SU-DHL-6 (cell line): ENCODE measurements around the gene COQ8A.

Source experiments
- H2AFZ ChIP-seq: fragments of 200-600 bp; sonication (generic); 2 replicates; pipeline ENCODE4 v1.6.1; 2014; ENCODE audit warnings: low read depth, mild to moderate bottlenecking, moderate library complexity, mixed read lengths, antibody characterized with exemption, low read length; ENCODE audit not compliant: severe bottlenecking
- H3F3A ChIP-seq: fragments of 200-600 bp; shearing (Covaris generic); 2 replicates; pipeline ENCODE4 v1.6.0; 2016; ENCODE audit warnings: antibody characterized with exemption, mild to moderate bottlenecking; ENCODE audit not compliant: insufficient read depth
- H3K27ac ChIP-seq: fragments of 200-600 bp; sonication (generic); 2 replicates; pipeline ENCODE4 v1.5.1; 2016; ENCODE audit warnings: low read depth, mild to moderate bottlenecking, low read length, moderate library complexity, mixed read lengths
- H3K27me3 ChIP-seq: fragments of 200-600 bp; sonication (generic), shearing (Covaris generic); 2 replicates; pipeline ENCODE4 v1.6.0; 2014; ENCODE audit warnings: mild to moderate bottlenecking, low read length
- H3K36me3 ChIP-seq: fragments of 200-600 bp; sonication (generic); 2 replicates; pipeline ENCODE4 v1.6.1; 2014; ENCODE audit warnings: mild to moderate bottlenecking, low read length, mixed read lengths
- H3K4me2 ChIP-seq: fragments of 300-600, 200-600 bp; shearing (Covaris generic), sonication (generic); 2 replicates; pipeline ENCODE4 v1.6.0; 2014; ENCODE audit warnings: low read length, low read depth, mild to moderate bottlenecking; ENCODE audit not compliant: poor library complexity, severe bottlenecking
- H3K4me3 ChIP-seq: fragments of 200-600 bp; sonication (generic); 2 replicates; pipeline ENCODE4 v1.5.1; 2014; ENCODE audit warnings: antibody characterized with exemption, low read length, mild to moderate bottlenecking, mixed read lengths; ENCODE audit not compliant: insufficient read depth, poor library complexity, severe bottlenecking
- H3K79me2 ChIP-seq: fragments of 200-600 bp; sonication (generic); 2 replicates; pipeline ENCODE4 v1.6.1; 2014; ENCODE audit warnings: mild to moderate bottlenecking, low read length, moderate library complexity; ENCODE audit not compliant: insufficient read depth
- H3K9ac ChIP-seq: fragments of 200-600 bp; sonication (generic); 2 replicates; pipeline ENCODE4 v1.7.0; 2014; ENCODE audit warnings: mild to moderate bottlenecking, low read length
- H3K9me2 ChIP-seq: fragments of 200-600 bp; sonication (generic); replicated peaks from 2 replicates; pipeline ENCODE4 v1.6.1; 2014; ENCODE audit warnings: low read length; ENCODE audit not compliant: insufficient read depth
- H3K9me3 ChIP-seq: fragments of 200-600 bp; sonication (generic); 2 replicates; pipeline ENCODE4 v1.6.1; 2014; ENCODE audit warnings: low read length, mixed read lengths; ENCODE audit not compliant: insufficient read depth
- H4K20me1 ChIP-seq: fragments of 200-600 bp; sonication (generic); 2 replicates; pipeline ENCODE4 v1.6.1; 2014; ENCODE audit warnings: low read depth, mild to moderate bottlenecking, antibody characterized with exemption, low read length, moderate library complexity, mixed read lengths
- CTCF ChIP-seq: fragments of 200-600 bp; sonication (generic); IDR thresholded peaks from one replicate; pipeline ENCODE4 v1.5.1; 2017; ENCODE audit warnings: antibody characterized with exemption, mild to moderate bottlenecking, low read length, moderate library complexity; ENCODE audit not compliant: insufficient read depth, poor library complexity, severe bottlenecking
- EZH2phosphoT487 ChIP-seq: fragments of 200-600 bp; sonication (generic), shearing (Covaris generic); conservative IDR thresholded peaks from 2 replicates; pipeline ENCODE4 v1.6.1; 2018; ENCODE audit warnings: mild to moderate bottlenecking, antibody characterized with exemption, low read length, moderate library complexity, mixed read lengths

The COQ8A gene

GRCh38 chr1:226975259-226976250 is 35.5 kb downstream of the COQ8A start:
- no peak overlapping the region for H3K4me3 ChIP-seq
- H3K27me3 ChIP-seq = no peaks in the 10 kb centered on the region
- no peaks in the 10 kb centered on the region for H3K36me3 ChIP-seq
- no peaks in the 10 kb centered on the region for H4K20me1 ChIP-seq
- no peaks in the 10 kb centered on the region for H3K9me2 ChIP-seq
- no peak for TF ChIP-seq EZH2phosphoT487
- no peak for TF ChIP-seq CTCF
- no peak overlapping the region for H3K9ac ChIP-seq
- no peaks in the 10 kb centered on the region for H3K9me3 ChIP-seq
- H3K4me2 ChIP-seq = no peak overlapping the region
- H3F3A ChIP-seq = no peaks in the 10 kb centered on the region
- H3K79me2 ChIP-seq = no peaks in the 10 kb centered on the region
- H3K27ac ChIP-seq = no peak overlapping the region
- no peak overlapping the region for H2AFZ ChIP-seq

- Histone ChIP-seq H3K79me2 (no peaks in the 10 kb centered on the region), H2AFZ (no peak overlapping the region), H3K4me3 (no peak overlapping the region), H3K9me3 (no peaks in the 10 kb centered on the region), H3K9me2 (no peaks in the 10 kb centered on the region), H3K36me3 (no peaks in the 10 kb centered on the region), H4K20me1 (no peaks in the 10 kb centered on the region), H3K4me2 (no peak overlapping the region), H3K9ac (no peak overlapping the region), H3K27me3 (no peaks in the 10 kb centered on the region), H3F3A (no peaks in the 10 kb centered on the region), H3K27ac (no peak overlapping the region)
- TF ChIP-seq CTCF (no peak), EZH2phosphoT487 (no peak)
These were observed 36.3 kb downstream of the COQ8A start for GRCh38 chr1:226976276-226976977.

GRCh38 chr1:226976978-226977642 is 37.0 kb downstream of the COQ8A start:
- Histone ChIP-seq H3K4me2 (no peak overlapping the region), H3F3A (no peaks in the 10 kb centered on the region), H3K27me3 (no peaks in the 10 kb centered on the region), H3K9me2 (no peaks in the 10 kb centered on the region), H3K27ac (no peak overlapping the region), H4K20me1 (no peaks in the 10 kb centered on the region), H3K36me3 (no peaks in the 10 kb centered on the region), H3K9me3 (no peaks in the 10 kb centered on the region), H3K4me3 (no peak overlapping the region), H2AFZ (no peak overlapping the region), H3K9ac (no peak overlapping the region), H3K79me2 (no peaks in the 10 kb centered on the region)
- no peak for TF ChIP-seq CTCF
- no peak for TF ChIP-seq EZH2phosphoT487
